ENCODE measurements around the gene NRDC.
"Not testable (repeated sequence)": the region's sequence is repeated elsewhere in the genome, so short reads cannot be mapped to it uniquely, and the experiment has no call there.

Gene NRDC

DNA sequence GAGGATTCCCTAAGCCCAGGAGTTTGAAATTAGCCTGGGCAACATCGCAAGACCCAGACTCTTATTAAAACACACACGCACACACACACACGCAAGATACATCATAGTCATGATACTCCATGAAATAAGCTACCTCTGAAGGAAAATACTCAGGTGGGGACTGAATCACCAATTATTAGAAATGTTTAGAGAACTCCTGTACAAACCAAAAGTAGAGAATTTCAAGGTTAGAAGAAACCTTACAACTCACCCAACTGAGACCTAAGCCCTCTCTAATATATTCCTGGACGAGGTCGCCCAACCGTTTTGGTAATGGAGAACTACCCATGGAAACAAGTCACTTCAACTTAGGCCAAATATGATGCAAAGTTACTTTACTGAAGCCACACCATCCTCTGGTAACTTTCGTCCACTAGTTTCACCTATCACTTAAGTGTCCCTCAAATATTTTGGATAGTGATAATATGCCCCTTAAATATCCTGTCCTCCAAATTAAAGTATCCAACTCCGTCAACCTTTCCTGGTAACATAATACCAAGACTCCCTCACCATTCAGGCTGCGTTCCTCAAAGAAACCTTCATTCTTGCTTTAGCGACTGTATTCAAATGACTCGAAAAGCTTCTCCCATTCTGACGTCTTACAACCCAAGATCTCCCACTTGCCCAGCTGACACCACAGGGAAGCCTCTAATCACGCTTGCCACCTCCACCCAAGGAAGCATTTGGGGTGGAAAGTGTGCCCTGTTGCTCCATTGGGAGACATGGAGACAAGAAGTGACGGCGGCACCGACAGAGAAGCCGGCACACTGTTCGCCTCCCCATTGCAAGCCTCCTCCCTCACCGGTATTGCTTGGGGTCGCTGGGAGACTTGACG, 856 bp downstream of the NRDC start:
- no peak for DNase-seq

- no peak for DNase-seq
These were observed 2.7 kb downstream of the NRDC start for GRCh38 chr1:51875836-51876235.

GRCh38 chr1:51875291-51875772, 3.2 kb downstream of the NRDC start:
- no peak for DNase-seq

DNA sequence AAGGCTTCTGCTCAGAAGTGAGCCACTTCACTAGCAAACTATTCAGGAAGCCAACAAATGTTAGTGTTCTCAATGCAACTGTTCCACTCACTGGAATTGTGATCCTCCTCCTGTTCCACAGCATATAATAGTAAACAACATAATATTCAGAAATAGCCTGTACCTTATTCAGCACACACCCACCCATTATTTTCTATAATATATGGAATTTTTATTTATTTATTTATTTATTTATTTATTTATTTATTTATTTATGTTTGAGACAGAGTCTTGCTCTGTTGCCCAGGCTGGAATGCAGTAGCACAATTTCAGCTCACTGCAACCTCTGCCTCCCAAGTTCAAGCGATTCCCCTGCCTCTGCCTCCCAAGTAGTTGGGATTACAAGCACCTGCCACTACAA, 5.3 kb downstream of the NRDC start:
- DNase-seq = not testable (repeated sequence)

DNA sequence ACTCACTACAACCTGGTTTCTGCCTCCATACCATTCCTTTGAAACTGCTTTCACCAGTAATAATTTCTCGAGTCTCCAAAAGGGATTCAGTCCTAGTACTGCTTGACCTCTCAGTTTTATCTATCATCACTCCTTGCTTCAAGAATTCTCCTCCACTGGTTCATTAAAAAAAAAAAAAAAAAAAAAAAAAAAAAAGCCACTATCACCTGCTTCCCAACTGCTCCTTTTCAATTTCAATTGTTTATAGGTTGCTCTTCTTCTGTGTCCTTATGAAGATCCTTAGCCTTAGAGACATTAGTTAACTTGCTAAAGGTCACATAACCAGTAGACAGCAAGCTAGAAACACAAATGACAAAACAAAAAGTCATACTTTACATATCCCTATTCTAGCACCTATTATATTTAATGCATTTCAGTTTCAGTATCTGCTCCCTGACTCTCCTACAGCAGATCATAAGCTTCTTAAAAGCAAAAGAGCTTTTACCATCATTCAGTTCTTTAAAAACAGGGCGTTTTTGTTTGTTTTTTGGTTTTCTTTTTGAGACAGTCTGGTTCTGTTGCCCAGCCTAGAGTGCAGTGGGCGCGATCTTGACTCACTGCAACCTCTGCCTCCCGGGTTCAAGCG, 7.1 kb downstream of the NRDC start:
- no peak for DNase-seq

GRCh38 chr1:51870603-51871350, 7.8 kb downstream of the NRDC start:
- no peak for DNase-seq

- DNase-seq = no peak
These were observed 10.9 kb downstream of the NRDC start for GRCh38 chr1:51867479-51868232.

- DNase-seq = no peak
These were observed 15.1 kb downstream of the NRDC start for GRCh38 chr1:51863384-51863783.

- no peak for DNase-seq
These were observed 16.9 kb downstream of the NRDC start for GRCh38 chr1:51861669-51862068.

- DNase-seq = no peak
These were observed 18.8 kb downstream of the NRDC start for GRCh38 chr1:51859735-51860134.

DNA sequence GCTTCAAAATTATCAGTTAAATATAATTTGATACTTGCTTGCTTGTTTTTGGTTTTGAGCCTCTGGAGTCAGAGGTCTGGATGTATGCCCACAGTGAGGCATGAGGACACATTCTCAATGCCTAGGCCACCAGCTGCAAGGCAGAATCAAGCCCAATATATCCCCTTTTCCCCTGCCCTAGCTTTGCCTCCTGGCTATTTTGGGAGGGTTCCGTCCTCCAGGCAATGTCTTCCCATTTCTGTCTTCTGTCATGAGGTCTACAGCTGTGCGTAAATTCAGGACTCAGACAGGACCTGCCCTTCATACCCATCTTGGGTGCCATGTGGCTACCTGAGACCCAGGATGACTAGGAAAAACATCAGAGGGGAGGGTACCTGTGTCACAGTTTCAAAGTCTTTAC, 19.2 kb downstream of the NRDC start:
- no peak for DNase-seq

GRCh38 chr1:51858892-51859291, 19.6 kb downstream of the NRDC start:
- no peak for DNase-seq

DNA sequence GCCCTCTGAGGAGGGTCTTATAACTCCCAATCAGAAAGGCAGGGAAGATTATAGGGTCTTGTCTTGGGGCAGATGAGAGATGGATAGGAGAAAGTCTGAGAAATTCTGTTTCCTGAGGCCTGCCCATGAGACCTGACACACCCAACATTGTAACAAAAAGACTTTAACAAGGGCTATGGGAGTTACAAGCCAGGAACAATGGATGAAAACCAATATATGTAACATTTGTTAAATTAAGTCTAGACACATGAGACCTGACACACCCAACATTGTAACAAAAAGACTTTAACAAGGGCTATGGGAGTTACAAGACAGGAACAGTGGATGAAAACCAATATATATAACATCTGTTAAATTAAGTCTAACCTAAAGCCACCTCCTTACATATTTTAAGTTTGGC, 21.8 kb downstream of the NRDC start:
- no peak for DNase-seq

- DNase-seq = no peak
These were observed 22.9 kb downstream of the NRDC start for GRCh38 chr1:51855624-51856023.

- DNase-seq = no peak
These were observed 25.2 kb downstream of the NRDC start for GRCh38 chr1:51853360-51853759.

- DNase-seq = no peak
These were observed 26.6 kb downstream of the NRDC start for GRCh38 chr1:51851882-51852396.

DNA sequence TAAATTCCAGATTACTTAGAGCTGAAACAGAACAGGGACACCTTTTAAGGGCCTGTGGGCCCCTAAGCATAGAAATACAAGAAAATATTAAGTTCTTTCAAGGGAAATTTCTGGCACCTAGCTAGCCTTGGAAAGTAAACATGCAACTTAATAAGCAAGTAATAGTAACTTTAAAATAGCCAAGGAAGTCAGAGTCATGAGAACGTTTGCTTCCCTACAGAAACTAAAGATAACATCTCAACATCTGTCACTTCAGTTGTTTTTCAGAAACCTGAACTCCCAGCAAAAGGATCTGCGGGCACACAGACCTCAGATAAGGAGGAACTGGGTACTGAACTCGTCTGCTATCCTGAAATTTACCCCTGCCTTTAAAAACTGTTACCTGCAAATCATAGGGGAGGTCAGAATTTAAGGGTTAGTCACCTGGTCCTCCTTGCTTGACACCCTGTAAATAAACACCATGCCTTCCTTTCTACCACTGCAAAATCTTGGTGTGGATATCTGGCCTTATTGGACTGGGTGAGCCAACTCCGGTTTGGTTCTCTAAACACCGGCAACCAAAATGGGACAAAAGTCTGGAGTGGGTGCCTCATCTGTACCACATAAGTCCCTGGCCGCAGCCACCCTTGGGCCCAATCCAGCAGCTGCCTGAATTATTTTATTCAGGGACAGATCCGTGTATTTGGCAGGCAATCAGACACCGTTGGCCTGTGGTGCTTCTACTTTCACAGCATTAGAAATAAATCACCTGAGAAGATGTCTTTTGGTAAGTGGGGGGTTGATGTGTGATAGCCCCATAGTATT, 27.9 kb downstream of the NRDC start:
- DNase-seq = no peak

DNA sequence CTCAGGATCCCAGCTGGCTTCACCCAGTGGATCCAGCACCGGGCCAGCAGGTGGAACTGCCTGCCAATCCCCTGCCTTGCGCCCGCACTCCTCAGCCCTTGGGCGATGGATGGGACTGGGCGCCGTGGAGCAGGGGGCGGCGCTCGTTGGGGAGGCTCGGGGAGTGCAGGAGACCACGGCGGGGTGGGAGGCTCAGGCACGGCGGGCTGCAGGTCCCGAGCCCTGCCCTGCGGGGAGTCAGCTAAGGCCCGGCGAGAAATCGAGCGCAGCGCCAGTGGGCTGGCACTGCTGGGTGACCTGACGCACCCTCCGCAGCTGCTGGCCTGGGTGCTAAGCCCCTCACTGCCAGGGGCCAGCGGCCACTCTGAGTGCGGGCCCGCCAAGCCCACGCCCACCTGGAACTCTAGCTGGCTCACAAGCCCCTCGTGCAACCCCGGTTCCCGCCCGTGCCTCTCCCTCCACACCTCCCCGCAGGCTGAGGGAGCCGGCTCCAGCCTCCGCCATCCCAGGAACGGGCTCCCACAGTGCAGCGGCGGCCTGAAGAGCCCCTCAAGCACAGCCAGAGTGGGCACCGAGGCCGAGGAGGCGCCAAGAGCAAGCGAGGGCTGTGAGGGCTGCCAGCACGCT, 31.1 kb downstream of the NRDC start:
- DNase-seq = no peak

DNA sequence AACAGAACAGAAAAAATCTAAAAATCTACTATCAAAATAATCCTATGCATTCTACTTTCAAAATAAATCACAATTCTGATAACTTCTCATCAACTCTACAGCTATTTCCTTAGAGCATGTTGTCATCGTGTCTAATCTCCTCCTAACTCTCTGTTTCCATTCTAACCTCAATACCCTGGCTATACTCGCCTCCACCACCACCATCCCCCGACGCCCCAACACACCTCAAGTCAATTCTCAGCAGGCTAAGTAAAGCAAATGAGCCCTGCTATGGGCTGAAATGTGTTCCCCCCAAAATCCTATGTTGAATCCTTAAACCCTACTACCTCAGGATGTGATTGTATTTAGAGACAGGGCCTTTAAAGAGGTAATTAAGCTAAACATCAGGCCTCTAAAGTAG, 34.6 kb downstream of the NRDC start:
- DNase-seq = no peak

DNA sequence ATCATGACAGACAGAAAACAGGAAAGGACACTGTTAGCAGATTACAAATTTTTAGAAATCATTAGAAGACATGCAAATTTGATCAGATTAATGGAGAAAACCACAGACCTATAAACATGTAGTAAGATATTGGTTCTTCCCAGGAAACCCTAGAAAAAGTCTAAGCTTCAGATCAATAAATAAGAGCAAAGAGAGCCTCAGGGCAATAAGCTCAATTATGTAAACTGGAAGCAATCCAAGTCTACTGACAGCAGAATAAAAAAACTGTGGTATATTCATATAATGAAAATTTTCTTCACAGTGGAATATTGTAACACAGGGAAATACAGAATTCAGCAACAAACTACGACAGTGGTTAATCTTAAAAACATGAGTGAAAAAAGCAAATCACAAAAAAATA, 36.3 kb downstream of the NRDC start:
- no peak for DNase-seq
